SU-DHL-6 (cell line): Measurements from ENCODE around the gene PIK3C2G.

Experiments used
- EZH2phosphoT487 ChIP-seq: fragments of 200-600 bp; sonication (generic), shearing (Covaris generic); conservative IDR thresholded peaks from 2 replicates; pipeline ENCODE4 v1.6.1; 2018; ENCODE audit warnings: mild to moderate bottlenecking, antibody characterized with exemption, low read length, moderate library complexity, mixed read lengths
- TF ChIP-seq, protein P1 (sequence below): fragments of 200-600 bp; sonication (generic); IDR thresholded peaks from one replicate; pipeline ENCODE4 v1.5.1; 2017; ENCODE audit warnings: antibody characterized with exemption, mild to moderate bottlenecking, low read length, moderate library complexity; ENCODE audit not compliant: insufficient read depth, poor library complexity, severe bottlenecking

DNA sequence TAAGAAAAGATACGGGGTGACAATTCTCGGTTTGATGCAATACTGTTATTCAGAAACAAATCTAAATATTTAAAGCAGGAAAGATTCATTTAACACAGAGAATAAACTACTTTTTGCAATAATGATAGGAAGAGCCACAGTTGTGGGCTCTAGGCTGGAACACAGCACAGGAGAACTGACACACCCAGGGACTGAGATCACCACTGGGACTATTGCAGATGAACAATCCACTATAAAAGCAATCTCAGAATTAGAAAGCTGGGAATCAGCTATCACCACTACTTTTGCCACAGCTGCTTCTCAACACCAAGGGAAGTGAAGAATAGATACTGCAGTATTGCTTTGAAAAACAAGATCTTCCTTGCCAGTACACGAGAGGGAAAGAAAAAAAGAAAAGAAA lies 4.1 kb upstream of the PIK3C2G start:
- TF ChIP-seq, protein P1, sequence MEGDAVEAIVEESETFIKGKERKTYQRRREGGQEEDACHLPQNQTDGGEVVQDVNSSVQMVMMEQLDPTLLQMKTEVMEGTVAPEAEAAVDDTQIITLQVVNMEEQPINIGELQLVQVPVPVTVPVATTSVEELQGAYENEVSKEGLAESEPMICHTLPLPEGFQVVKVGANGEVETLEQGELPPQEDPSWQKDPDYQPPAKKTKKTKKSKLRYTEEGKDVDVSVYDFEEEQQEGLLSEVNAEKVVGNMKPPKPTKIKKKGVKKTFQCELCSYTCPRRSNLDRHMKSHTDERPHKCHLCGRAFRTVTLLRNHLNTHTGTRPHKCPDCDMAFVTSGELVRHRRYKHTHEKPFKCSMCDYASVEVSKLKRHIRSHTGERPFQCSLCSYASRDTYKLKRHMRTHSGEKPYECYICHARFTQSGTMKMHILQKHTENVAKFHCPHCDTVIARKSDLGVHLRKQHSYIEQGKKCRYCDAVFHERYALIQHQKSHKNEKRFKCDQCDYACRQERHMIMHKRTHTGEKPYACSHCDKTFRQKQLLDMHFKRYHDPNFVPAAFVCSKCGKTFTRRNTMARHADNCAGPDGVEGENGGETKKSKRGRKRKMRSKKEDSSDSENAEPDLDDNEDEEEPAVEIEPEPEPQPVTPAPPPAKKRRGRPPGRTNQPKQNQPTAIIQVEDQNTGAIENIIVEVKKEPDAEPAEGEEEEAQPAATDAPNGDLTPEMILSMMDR, result no peak
- no peak for TF ChIP-seq EZH2phosphoT487
